ENCODE results near the gene PC.
"Not testable (repeated sequence)": the region's sequence is repeated elsewhere in the genome, so short reads cannot be mapped to it uniquely, and the experiment has no call there.

Gene PC

GRCh38 chr11:66840317-66841091 lies 117.7 kb downstream of the PC start:
- DNase-seq, result no peak

- no peak for DNase-seq
Measured at GRCh38 chr11:66835768-66836405, 122.3 kb downstream of the PC start.

- DNase-seq, result no peak
Measured at GRCh38 chr11:66834943-66835342, 123.2 kb downstream of the PC start.

- DNase-seq, result no peak
Measured at GRCh38 chr11:66834539-66834845, 123.7 kb downstream of the PC start.

GRCh38 chr11:66824573-66824972 lies 133.6 kb downstream of the PC start:
- DNase-seq, result not testable (repeated sequence)

- no peak for DNase-seq
Measured at GRCh38 chr11:66823700-66824099, 134.5 kb downstream of the PC start.

- no peak for DNase-seq
Measured at GRCh38 chr11:66820901-66821300, 137.3 kb downstream of the PC start.

- DNase-seq, result no peak
Measured at GRCh38 chr11:66820381-66820780, 137.8 kb downstream of the PC start.

- no peak for DNase-seq
Measured at GRCh38 chr11:66818231-66818955, 139.8 kb downstream of the PC start.

GRCh38 chr11:66815646-66816045 lies 142.5 kb downstream of the PC start:
- no peak for DNase-seq

- DNase-seq, result no peak
Measured at GRCh38 chr11:66814678-66815077, 143.5 kb downstream of the PC start.

GRCh38 chr11:66810576-66811185 lies 147.5 kb downstream of the PC start:
- DNase-seq, result no peak

GRCh38 chr11:66809592-66809991 lies 148.6 kb downstream of the PC start:
- no peak for DNase-seq

GRCh38 chr11:66800720-66801428 lies 157.3 kb downstream of the PC start:
- DNase-seq, result no peak

GRCh38 chr11:66799815-66800214 lies 158.4 kb downstream of the PC start:
- DNase-seq, result not testable (repeated sequence)
